Lower leg skin (tissue), 4 donors: ENCODE measurements around the gene PPEF2. TPM values are rescaled to one million over a fixed set of nuclear protein-coding genes. Genes with fewer than 3 reads are reported as not detected.

Experiments used
- DNase-seq, 2 donors: peaks; one replicate each; pipeline ENCODE4 v3.0.0-alpha.2; 2019; ENCODE audit warnings: low spot score in 2 of 2
- H3K4me3 ChIP-seq: fragments of 200-600 bp; sonication (generic); 2 replicates; pipeline ENCODE4 v1.5.1; 2017; ENCODE audit warnings: mild to moderate bottlenecking, low read depth; ENCODE audit not compliant: poor library complexity, severe bottlenecking
- CTCF ChIP-seq, 3 donors: fragments of 450-650 bp; IDR thresholded peaks; one replicate each; pipeline ENCODE4 v1.5.1; 2016; ENCODE audit warnings: antibody characterized with exemption in 3 of 3, mild to moderate bottlenecking in 3 of 3, moderate library complexity in 2 of 3
- POLR2A ChIP-seq, 2 donors: fragments of 450-650 bp; IDR thresholded peaks; one replicate each; pipeline ENCODE4 v1.6.1; 2016 to 2017; ENCODE audit warnings: antibody characterized with exemption in 2 of 2, mild to moderate bottlenecking in 1 of 2, moderate library complexity in 1 of 2
- WGBS, 2 donors: methylation state at CpG; one replicate each; pipeline ENCODE4 v1.1.5; 2018; 5-methylcytosine and 5-hydroxymethylcytosine counted together
- intact Hi-C: fragments of 100-400 bp; cut with DNase I; formaldehyde crosslinking; loops from one replicate; pipeline ENCODE4 v1.15.0; 2023; ENCODE audit warnings: low total_unique reads
- total RNA-seq, 4 donors: library from RNA; depleted of rRNA; stranded (reverse); fragments of >200 nt; gene quantifications; one replicate each; pipeline ENCODE4 v1.1.0, GENCODE V29; 2016

The PPEF2 gene
- total RNA-seq, 4 donors from 2014 or later = 0.04 TPM; not detected in 3

- DNase-seq = no peak
- WGBS, 2 donors = 79 to 95% methylated on average over 4 of the region's 4 CpGs
- no peak overlapping the region for H3K4me3 ChIP-seq
- intact Hi-C loops = no loop called here
- TF ChIP-seq POLR2A (IDR thresholded peaks at IDR 0.05) (no peak), CTCF (IDR thresholded peaks at IDR 0.05) (no peak)
These were observed 83.1 kb downstream of the PPEF2 start for GRCh38 chr4:75819121-75819520.

- WGBS, 2 donors = 92 to 94% methylated on average over 2 of the region's 2 CpGs
- intact Hi-C loops = no loop called here
- DNase-seq = no peak
- no peak for TF ChIP-seq CTCF (IDR thresholded peaks at IDR 0.05)
- no peak for TF ChIP-seq POLR2A (IDR thresholded peaks at IDR 0.05)
- no peak overlapping the region for H3K4me3 ChIP-seq
These were observed 84.4 kb downstream of the PPEF2 start for GRCh38 chr4:75817901-75818300.

Other genes with a start within 250 kb of the PPEF2 start
- gene G3BP2, start 229.0 kb downstream of the PPEF2 start, total RNA-seq = 10 to 100 TPM; 50.5 to 67.9 (median 57.2) TPM
- 10 to 100 TPM; 52.9 to 59.1 (median 57.6) TPM for gene USO1, start 177.9 kb downstream of the PPEF2 start, total RNA-seq
- 100 to 1,000 TPM in 2 of 4 donors, 10 to 100 TPM in 2; 63.5 to 153 (median 100) TPM for gene NAAA, start 38.6 kb upstream of the PPEF2 start, total RNA-seq
- 10 to 100 TPM; 27.6 to 36.6 (median 31.7) TPM for gene SDAD1, start 88.5 kb upstream of the PPEF2 start, total RNA-seq
- gene CXCL9, start 105.1 kb upstream of the PPEF2 start, total RNA-seq = 1 to 10 TPM in 1 of 4 donors, under 1 TPM in 2, not detected in 1; 0.10 to 1.3 (median 0.63) TPM
- under 1 TPM in 2 of 4 donors, not detected in 2; 0.30 to 0.64 TPM for gene CXCL10, start 121.0 kb upstream of the PPEF2 start, total RNA-seq
- not detected for gene CXCL11, start 133.6 kb upstream of the PPEF2 start, total RNA-seq
- 1 to 10 TPM in 1 of 4 donors, under 1 TPM in 2, not detected in 1; 0.34 to 1.3 (median 0.81) TPM for gene ART3, start 172.3 kb upstream of the PPEF2 start, total RNA-seq
- 10 to 100 TPM; 27.4 to 36.5 (median 31.0) TPM for gene NUP54, start 245.9 kb upstream of the PPEF2 start, total RNA-seq